Right lobe of liver (tissue), 4 donors: ENCODE data around the gene LMX1B.

ENCODE experiments used
- CTCF ChIP-seq, 4 donors: fragments of 200-600 bp in 3 of 4; fragments of 450-650 bp in 1 of 4; IDR thresholded peaks; one replicate each; pipeline versions ENCODE4 v1.5.1 to v1.8.0; 2016 to 2022; ENCODE audit warnings: antibody characterized with exemption in 4 of 4, mild to moderate bottlenecking in 2 of 4
- POLR2A ChIP-seq: fragments of 450-650 bp; IDR thresholded peaks from one replicate; pipeline ENCODE4 v1.6.1; 2017; ENCODE audit warnings: antibody characterized with exemption, mild to moderate bottlenecking
- donor health status: DM: no; HTN: no; CAD: no.
- donor health status: DM: no; HTN: no; CAD: no.
- donor health status: DM: no; HTN: yes; CAD: no.

- TF ChIP-seq CTCF (IDR thresholded peaks at IDR 0.05) (no peak), POLR2A (no peak)
Measured at GRCh38 chr9:126584611-126585010, 29.1 kb upstream of the LMX1B start.
